UCSD-AML1 (cell line): ENCODE measurements around the gene C13orf46.
"Not testable (repeated sequence)": the region's sequence is repeated elsewhere in the genome, so short reads cannot be mapped to it uniquely, and the experiment has no call there.

Experiments used
- DNase-seq: peaks from one replicate; lab custom pipeline; 2025; ENCODE audit not compliant: unreplicated experiment; lab: John Stamatoyannopoulos, UW

Gene C13orf46

GRCh38 chr13:113926951-113927660 lies 46.8 kb downstream of the C13orf46 start:
- no peak for DNase-seq

GRCh38 chr13:113926301-113926761 lies 47.5 kb downstream of the C13orf46 start:
- DNase-seq, result no peak

GRCh38 chr13:113924184-113924901 lies 49.5 kb downstream of the C13orf46 start:
- no peak for DNase-seq

GRCh38 chr13:113923376-113924063 lies 50.4 kb downstream of the C13orf46 start:
- no peak for DNase-seq

- DNase-seq, result no peak
Observed at GRCh38 chr13:113922412-113923118, 51.3 kb downstream of the C13orf46 start.

- no peak for DNase-seq
Observed at GRCh38 chr13:113921763-113922162, 52.1 kb downstream of the C13orf46 start.

- DNase-seq, result peak; percentile 44
Observed at GRCh38 chr13:113920606-113921286, 53.1 kb downstream of the C13orf46 start.

- no peak for DNase-seq
Observed at GRCh38 chr13:113919761-113920559, 53.9 kb downstream of the C13orf46 start.

GRCh38 chr13:113918981-113919701 lies 54.7 kb downstream of the C13orf46 start:
- DNase-seq, result no peak

GRCh38 chr13:113918580-113918979 lies 55.3 kb downstream of the C13orf46 start:
- no peak for DNase-seq

- DNase-seq, result no peak
Observed at GRCh38 chr13:113917594-113918371, 56.1 kb downstream of the C13orf46 start.

- DNase-seq, result no peak
Observed at GRCh38 chr13:113917096-113917495, 56.8 kb downstream of the C13orf46 start.

- DNase-seq, result no peak
Observed at GRCh38 chr13:113916330-113916815, 57.5 kb downstream of the C13orf46 start.

GRCh38 chr13:113915786-113916329 lies 58.0 kb downstream of the C13orf46 start:
- DNase-seq, result no peak

- no peak for DNase-seq
Observed at GRCh38 chr13:113915012-113915763, 58.7 kb downstream of the C13orf46 start.

GRCh38 chr13:113914333-113915011 lies 59.4 kb downstream of the C13orf46 start:
- no peak for DNase-seq

- DNase-seq, result not testable (repeated sequence)
Observed at GRCh38 chr13:113913838-113914237, 60.0 kb downstream of the C13orf46 start.
